Adrenal gland (tissue), 5 donors: ENCODE measurements around the gene CLEC2L.

Experiments used
- POLR2A ChIP-seq, 2 donors: fragments of 450-650 bp; IDR thresholded peaks; one replicate each; pipeline ENCODE4 v1.6.1; 2017; ENCODE audit warnings: antibody characterized with exemption in 2 of 2, mild to moderate bottlenecking in 2 of 2, moderate library complexity in 1 of 2
- TF ChIP-seq, protein P1 (sequence below), 6 experiments: fragments of 450-650 bp in 4 of 6; fragments of 200-600 bp in 2 of 6; sonication (generic) in 1 of 6; IDR thresholded peaks; 1 replicate in 5 of 6; 2 replicates in 1 of 6; pipeline versions ENCODE4 v1.5.1 to v1.8.0; 2016 to 2021; ENCODE audit warnings: antibody characterized with exemption in 6 of 6, mild to moderate bottlenecking in 2 of 6, moderate library complexity in 1 of 6
- donor health status: DM: no; HTN: no; CAD: no.

DNA sequence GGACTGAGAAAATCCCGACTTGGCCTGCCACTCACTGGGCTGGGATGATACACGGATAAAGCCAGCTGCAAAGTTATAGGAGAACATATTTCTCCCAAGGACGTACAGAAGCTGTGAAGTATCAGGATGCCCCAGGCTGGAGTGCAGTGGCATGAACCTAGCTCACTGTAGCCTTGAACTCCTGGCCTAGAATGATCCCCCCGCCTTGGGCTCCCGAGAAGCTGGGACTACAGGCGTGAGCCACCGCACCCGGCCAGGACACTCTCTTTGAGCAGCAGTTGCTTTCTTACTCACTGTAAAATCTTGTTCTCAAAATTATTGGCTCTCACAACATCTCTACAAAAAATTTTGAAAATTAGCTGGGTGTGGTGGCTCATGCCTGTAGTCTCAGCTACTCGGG is 50.4 kb downstream of the CLEC2L start:
- no peak for TF ChIP-seq POLR2A (IDR thresholded peaks at IDR 0.05)
- TF ChIP-seq, protein P1, sequence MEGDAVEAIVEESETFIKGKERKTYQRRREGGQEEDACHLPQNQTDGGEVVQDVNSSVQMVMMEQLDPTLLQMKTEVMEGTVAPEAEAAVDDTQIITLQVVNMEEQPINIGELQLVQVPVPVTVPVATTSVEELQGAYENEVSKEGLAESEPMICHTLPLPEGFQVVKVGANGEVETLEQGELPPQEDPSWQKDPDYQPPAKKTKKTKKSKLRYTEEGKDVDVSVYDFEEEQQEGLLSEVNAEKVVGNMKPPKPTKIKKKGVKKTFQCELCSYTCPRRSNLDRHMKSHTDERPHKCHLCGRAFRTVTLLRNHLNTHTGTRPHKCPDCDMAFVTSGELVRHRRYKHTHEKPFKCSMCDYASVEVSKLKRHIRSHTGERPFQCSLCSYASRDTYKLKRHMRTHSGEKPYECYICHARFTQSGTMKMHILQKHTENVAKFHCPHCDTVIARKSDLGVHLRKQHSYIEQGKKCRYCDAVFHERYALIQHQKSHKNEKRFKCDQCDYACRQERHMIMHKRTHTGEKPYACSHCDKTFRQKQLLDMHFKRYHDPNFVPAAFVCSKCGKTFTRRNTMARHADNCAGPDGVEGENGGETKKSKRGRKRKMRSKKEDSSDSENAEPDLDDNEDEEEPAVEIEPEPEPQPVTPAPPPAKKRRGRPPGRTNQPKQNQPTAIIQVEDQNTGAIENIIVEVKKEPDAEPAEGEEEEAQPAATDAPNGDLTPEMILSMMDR (IDR thresholded peaks at IDR 0.05): no peak
